Ishikawa (cell line): Measurements from ENCODE around the gene FRK.

ENCODE experiments used
- CEBPB ChIP-seq: IDR thresholded peaks from 2 replicates; pipeline ENCODE4 v1.6.1; 2012
- CREB1 ChIP-seq: IDR thresholded peaks from 2 replicates; pipeline ENCODE4 v1.6.1; 2012; ENCODE audit warnings: low read depth
- EGR1 ChIP-seq: IDR thresholded peaks from 2 replicates; pipeline ENCODE4 v1.6.1; 2012
- EP300 ChIP-seq: IDR thresholded peaks from 2 replicates; pipeline ENCODE4 v1.6.1; 2012; ENCODE audit warnings: borderline replicate concordance
- FOXM1 ChIP-seq: IDR thresholded peaks from 2 replicates; pipeline ENCODE4 v1.6.1; 2012; ENCODE audit warnings: low read depth, borderline replicate concordance
- MAX ChIP-seq: IDR thresholded peaks from 2 replicates; pipeline ENCODE4 v1.6.1; 2012
- NFIC ChIP-seq: IDR thresholded peaks from 2 replicates; pipeline ENCODE4 v1.6.1; 2012
- RAD21 ChIP-seq: IDR thresholded peaks from 2 replicates; pipeline ENCODE4 v1.6.1; 2012; ENCODE audit warnings: low read depth
- REST ChIP-seq: IDR thresholded peaks from 2 replicates; pipeline ENCODE4 v1.6.1; 2012; ENCODE audit warnings: low read depth, mild to moderate bottlenecking
- TAF1 ChIP-seq: IDR thresholded peaks from 2 replicates; pipeline ENCODE4 v1.6.1; 2012; ENCODE audit warnings: low read depth, mild to moderate bottlenecking
- TCF12 ChIP-seq: IDR thresholded peaks from 2 replicates; pipeline ENCODE4 v1.6.1; 2012; ENCODE audit warnings: low read depth
- TEAD4 ChIP-seq: IDR thresholded peaks from 2 replicates; pipeline ENCODE4 v1.6.1; 2012
- USF1 ChIP-seq: IDR thresholded peaks from 2 replicates; pipeline ENCODE4 v1.6.1; 2012
- YY1 ChIP-seq: IDR thresholded peaks from 2 replicates; pipeline ENCODE4 v1.6.1; 2012; ENCODE audit warnings: low read depth
- ZBTB7A ChIP-seq: IDR thresholded peaks from 2 replicates; pipeline ENCODE4 v1.6.1; 2012; ENCODE audit warnings: low read depth

Gene FRK

GRCh38 chr6:115935361-115935760 lies 125.3 kb downstream of the FRK start:
- no peak for TF ChIP-seq USF1
- no peak for TF ChIP-seq NFIC
- no peak for TF ChIP-seq TEAD4
- TF ChIP-seq YY1, result no peak
- TF ChIP-seq EP300, result no peak
- no peak for TF ChIP-seq TCF12
- no peak for TF ChIP-seq ZBTB7A
- no peak for TF ChIP-seq REST
- no peak for TF ChIP-seq TAF1
- TF ChIP-seq CEBPB, result no peak
- TF ChIP-seq MAX, result no peak

- TF ChIP-seq TAF1 (no peak), CREB1 (no peak), TCF12 (no peak), FOXM1 (no peak), REST (no peak), NFIC (no peak), ZBTB7A (no peak), CEBPB (no peak), EGR1 (no peak)
Measured at GRCh38 chr6:115934829-115935228, 125.9 kb downstream of the FRK start.

- no peak for TF ChIP-seq TEAD4
- TF ChIP-seq USF1, result no peak
- TF ChIP-seq REST, result no peak
- TF ChIP-seq EP300, result no peak
Measured at GRCh38 chr6:115934145-115934544, 126.5 kb downstream of the FRK start.

GRCh38 chr6:115932481-115932880 lies 128.2 kb downstream of the FRK start:
- TF ChIP-seq CREB1 (peak; percentile 59; the same call in 1 of the 2 replicates), RAD21 (no peak), TCF12 (peak; percentile 83), TEAD4 (peak; percentile 63), FOXM1 (no peak), NFIC (peak; percentile 90), EP300 (peak; percentile 76), EGR1 (no peak), CEBPB (peak; percentile 71; the same call in 1 of the 2 replicates)

- TF ChIP-seq ZBTB7A (no peak), TEAD4 (no peak), TAF1 (no peak), MAX (no peak), NFIC (no peak), CEBPB (no peak), RAD21 (no peak), EP300 (no peak)
Measured at GRCh38 chr6:115922971-115923370, 137.7 kb downstream of the FRK start.
